ENCODE data around the gene MYH16. TPM values are rescaled to one million over a fixed set of nuclear protein-coding genes. Genes with fewer than 3 reads are reported as not detected.

MYH16 gene
- total RNA-seq, 1 experiment from 2014 or later = not detected

GRCh38 chr7:99265848-99266480, 6.7 kb upstream of the MYH16 start:
- intact Hi-C loops (cut with micrococcal nuclease; ENCODE audit: unreplicated experiment) = no loop called here
- Mint-ChIP-seq H3K27me3 (ENCODE audit: insufficient read depth, unreplicated experiment) (no peaks in the 10 kb centered on the region), H3K4me1 (ENCODE audit: low read depth, unreplicated experiment) (peaks cover 11% of the 10 kb centered on the region), H3K36me3 (ENCODE audit: insufficient read depth, unreplicated experiment) (no peaks in the 10 kb centered on the region), H3K4me3 (ENCODE audit: unreplicated experiment) (no peak overlapping the region), H3K9me3 (ENCODE audit: unreplicated experiment) (peaks cover 9% of the 10 kb centered on the region), H3K27ac (ENCODE audit: unreplicated experiment) (no peak overlapping the region)
- H3K4me1 ChIP-seq = peaks cover 11% of the 10 kb centered on the region
- DNase-seq = no peak
- H3K9me3 ChIP-seq = peaks cover 3% of the 10 kb centered on the region; the same call in 1 of the 2 replicates
- no peak for TF ChIP-seq CTCF (IDR thresholded peaks at IDR 0.05; ENCODE audit: insufficient read depth in 1 of 2, low read depth in 1 of 2, low read length in 1 of 2, severe bottlenecking in 1 of 2, unreplicated experiment in 1 of 2)
- POLR2A ChIA-PET = interaction anchor here (0.5 kb wide), 1 partner anchor 124 kb away, joined by 6 read pairs; no protein-coding TSS in a partner anchor
- H3K27me3 ChIP-seq (replicated peaks; ENCODE audit: control insufficient read depth, insufficient read depth, low read length) = no peaks in the 10 kb centered on the region; the same call in none of the 2 replicates
- H3K36me3 ChIP-seq (ENCODE audit: control insufficient read depth, insufficient read depth, low read length) = no peaks in the 10 kb centered on the region
- CTCF ChIA-PET = interaction anchor here (0.5 to 0.6 kb wide), 2 partner anchors 45 to 661 kb away, joined by 3 to 4 read pairs; no protein-coding TSS in a partner anchor
- H3K4me3 ChIP-seq (ENCODE audit: low read depth, low read length) = no peak overlapping the region
- BruUV-seq (replicated peaks) = no TSS peak

GRCh38 chr7:99267481-99267840, 5.2 kb upstream of the MYH16 start:
- H3K9me3 Mint-ChIP-seq (ENCODE audit: unreplicated experiment) = peaks cover 9% of the 10 kb centered on the region
- TF ChIP-seq CTCF (IDR thresholded peaks at IDR 0.05; ENCODE audit: insufficient read depth in 1 of 2, low read depth in 1 of 2, low read length in 1 of 2, severe bottlenecking in 1 of 2, unreplicated experiment in 1 of 2) = no peak
- H3K4me3 Mint-ChIP-seq (ENCODE audit: unreplicated experiment) = no peak overlapping the region
- Histone ChIP-seq H3K27me3 (replicated peaks; ENCODE audit: control insufficient read depth, insufficient read depth, low read length) (no peaks in the 10 kb centered on the region; the same call in 1 of the 2 replicates), H3K4me1 (no peaks in the 10 kb centered on the region), H3K4me3 (ENCODE audit: low read depth, low read length) (no peak overlapping the region), H3K36me3 (ENCODE audit: control insufficient read depth, insufficient read depth, low read length) (no peaks in the 10 kb centered on the region), H3K9me3 (peaks cover 3% of the 10 kb centered on the region; the same call in 1 of the 2 replicates)
- no peaks in the 10 kb centered on the region for H3K36me3 Mint-ChIP-seq (ENCODE audit: insufficient read depth, unreplicated experiment)
- H3K4me1 Mint-ChIP-seq (ENCODE audit: low read depth, unreplicated experiment) = no peaks in the 10 kb centered on the region
- POLR2A ChIA-PET = no interaction called here
- BruUV-seq (replicated peaks) = no TSS peak
- H3K27me3 Mint-ChIP-seq (ENCODE audit: insufficient read depth, unreplicated experiment) = no peaks in the 10 kb centered on the region
- intact Hi-C loops (cut with micrococcal nuclease; ENCODE audit: unreplicated experiment) = no loop called here
- CTCF ChIA-PET = no interaction called here
- no peak for DNase-seq
- H3K27ac Mint-ChIP-seq (ENCODE audit: unreplicated experiment) = no peak overlapping the region

- no peak overlapping the region for H3K27ac Mint-ChIP-seq (ENCODE audit: unreplicated experiment)
- H3K36me3 Mint-ChIP-seq (ENCODE audit: insufficient read depth, unreplicated experiment) = no peaks in the 10 kb centered on the region
- Histone ChIP-seq H3K36me3 (ENCODE audit: control insufficient read depth, insufficient read depth, low read length) (no peaks in the 10 kb centered on the region), H3K9me3 (peaks cover 3% of the 10 kb centered on the region; the same call in 1 of the 2 replicates), H3K27me3 (replicated peaks; ENCODE audit: control insufficient read depth, insufficient read depth, low read length) (no peaks in the 10 kb centered on the region; the same call in 1 of the 2 replicates), H3K4me3 (ENCODE audit: low read depth, low read length) (no peak overlapping the region), H3K4me1 (no peaks in the 10 kb centered on the region)
- H3K4me1 Mint-ChIP-seq (ENCODE audit: low read depth, unreplicated experiment) = no peaks in the 10 kb centered on the region
- peaks cover 9% of the 10 kb centered on the region for H3K9me3 Mint-ChIP-seq (ENCODE audit: unreplicated experiment)
- no peaks in the 10 kb centered on the region for H3K27me3 Mint-ChIP-seq (ENCODE audit: insufficient read depth, unreplicated experiment)
- no TSS peak for BruUV-seq (replicated peaks)
- DNase-seq = no peak
- no peak for TF ChIP-seq CTCF (IDR thresholded peaks at IDR 0.05; ENCODE audit: insufficient read depth in 1 of 2, low read depth in 1 of 2, low read length in 1 of 2, severe bottlenecking in 1 of 2, unreplicated experiment in 1 of 2)
- POLR2A ChIA-PET = no interaction called here
- H3K4me3 Mint-ChIP-seq (ENCODE audit: unreplicated experiment) = no peak overlapping the region
- CTCF ChIA-PET = no interaction called here
- intact Hi-C loops (cut with micrococcal nuclease; ENCODE audit: unreplicated experiment) = no loop called here
Observed at GRCh38 chr7:99267841-99268576, 4.6 kb upstream of the MYH16 start.
